NCI-H2196 treated with DMSO at 0.1 percent for 48 hours (cell line): ENCODE results near the gene FER.
"Not testable (repeated sequence)": the region's sequence is repeated elsewhere in the genome, so short reads cannot be mapped to it uniquely, and the experiment has no call there.

ENCODE experiments used
- DNase-seq: peaks from one replicate; lab custom pipeline; 2025; ENCODE audit not compliant: unreplicated experiment; lab: John Stamatoyannopoulos, UW

FER gene

GRCh38 chr5:109168151-109168550 lies 420.5 kb downstream of the FER start:
- no peak for DNase-seq

GRCh38 chr5:109170629-109171350 lies 423.1 kb downstream of the FER start:
- DNase-seq = no peak

GRCh38 chr5:109171437-109172073 lies 423.9 kb downstream of the FER start:
- not testable (repeated sequence) for DNase-seq

GRCh38 chr5:109173036-109173794 lies 425.5 kb downstream of the FER start:
- DNase-seq = no peak

- DNase-seq = no peak
Measured at GRCh38 chr5:109177227-109177626, 429.5 kb downstream of the FER start.

DNA sequence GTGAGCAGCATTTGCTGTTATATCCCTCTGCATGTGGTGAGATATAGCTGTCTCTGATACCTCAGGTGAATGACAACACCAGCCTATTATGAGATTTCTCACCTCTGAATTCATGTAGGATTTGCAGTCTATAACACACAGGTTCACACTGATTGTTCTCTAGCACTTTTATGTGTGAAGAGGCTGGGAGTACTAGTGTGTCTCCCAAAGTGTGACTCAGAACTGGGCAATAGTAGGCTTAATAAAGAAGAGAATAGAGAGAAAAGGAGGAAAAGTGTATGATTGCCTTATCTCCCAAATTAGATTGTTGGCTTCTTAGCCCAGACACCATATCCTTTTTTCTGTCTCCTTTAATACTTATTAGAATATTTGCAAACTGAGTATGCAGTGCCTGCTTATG lies 430.1 kb downstream of the FER start:
- no peak for DNase-seq

DNA sequence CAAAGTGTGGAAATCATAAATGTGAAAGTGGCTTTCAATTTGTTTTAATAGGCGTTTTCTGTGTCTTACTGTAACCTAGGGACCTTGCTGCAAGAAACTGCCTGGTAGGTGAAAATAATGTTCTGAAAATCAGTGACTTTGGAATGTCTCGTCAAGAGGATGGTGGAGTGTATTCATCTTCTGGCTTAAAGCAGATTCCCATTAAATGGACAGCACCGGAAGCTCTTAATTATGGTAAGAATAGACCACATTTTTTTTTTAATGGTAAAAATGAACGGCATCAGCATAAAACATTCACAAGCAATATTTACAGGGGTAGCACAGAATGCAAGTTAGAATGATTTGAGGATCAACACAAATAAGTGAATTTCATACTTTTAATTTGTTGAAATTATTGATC lies 433.0 kb downstream of the FER start:
- no peak for DNase-seq

GRCh38 chr5:109186759-109187158 lies 439.1 kb downstream of the FER start:
- no peak for DNase-seq

- no peak for DNase-seq
Measured at GRCh38 chr5:109191153-109191558, 443.5 kb downstream of the FER start.

- DNase-seq = no peak
Measured at GRCh38 chr5:109192027-109192426, 444.3 kb downstream of the FER start.

GRCh38 chr5:109192555-109193281 lies 445.0 kb downstream of the FER start:
- DNase-seq = no peak

DNA sequence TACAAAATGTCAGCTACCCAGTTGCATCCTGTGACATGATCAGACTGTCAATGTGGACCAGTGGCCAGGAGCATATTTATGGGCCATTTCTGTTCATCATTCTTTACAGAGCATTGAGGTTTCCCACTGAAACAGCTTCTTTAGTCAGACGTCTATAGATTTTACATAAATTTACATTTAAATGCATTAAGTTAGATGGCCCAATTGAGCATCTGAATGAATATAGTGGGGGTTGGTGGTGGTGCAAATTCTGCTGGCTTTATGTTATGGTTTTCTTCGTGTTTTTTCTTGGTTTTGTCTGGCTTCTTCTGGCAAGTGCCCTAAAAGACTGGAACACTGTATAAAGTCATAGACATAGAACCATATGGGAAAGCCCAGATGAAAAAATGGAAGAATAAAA lies 448.0 kb downstream of the FER start:
- no peak for DNase-seq

DNA sequence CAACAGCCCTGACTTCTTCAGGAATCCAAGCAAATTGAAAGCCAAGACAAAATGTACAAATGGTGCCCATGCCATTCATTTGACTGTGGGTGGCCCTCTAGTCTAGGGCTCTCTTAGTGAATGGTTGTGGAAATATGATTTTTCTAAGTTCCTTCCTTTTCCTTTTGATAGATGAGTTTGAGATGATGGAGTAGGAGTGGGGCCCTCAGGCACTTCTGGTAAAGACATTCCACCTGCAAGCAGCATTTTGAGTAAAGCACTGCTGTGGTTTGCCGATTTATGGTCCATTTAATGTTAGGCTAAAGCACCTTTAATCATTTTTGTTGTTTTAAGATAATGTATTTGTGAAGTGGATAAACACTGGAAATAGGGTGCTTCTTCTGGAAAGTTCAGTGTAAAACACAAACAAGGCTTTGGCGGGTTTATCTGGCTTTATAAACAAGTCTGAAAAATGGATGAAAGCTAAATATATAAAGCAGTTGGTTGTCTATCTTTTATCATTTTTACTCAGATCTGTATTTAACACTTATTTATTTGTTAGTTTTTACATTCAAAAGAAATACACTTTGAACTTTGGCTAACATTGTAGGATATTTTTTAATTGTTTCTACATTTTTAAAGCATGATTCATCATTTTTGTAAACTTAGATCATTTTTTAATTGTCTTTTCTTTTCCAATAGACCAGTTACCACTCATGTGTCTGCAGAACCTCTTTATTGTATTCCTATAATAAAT lies 448.6 kb downstream of the FER start:
- no peak for DNase-seq

- DNase-seq = no peak
Measured at GRCh38 chr5:109196823-109197160, 449.1 kb downstream of the FER start.

DNA sequence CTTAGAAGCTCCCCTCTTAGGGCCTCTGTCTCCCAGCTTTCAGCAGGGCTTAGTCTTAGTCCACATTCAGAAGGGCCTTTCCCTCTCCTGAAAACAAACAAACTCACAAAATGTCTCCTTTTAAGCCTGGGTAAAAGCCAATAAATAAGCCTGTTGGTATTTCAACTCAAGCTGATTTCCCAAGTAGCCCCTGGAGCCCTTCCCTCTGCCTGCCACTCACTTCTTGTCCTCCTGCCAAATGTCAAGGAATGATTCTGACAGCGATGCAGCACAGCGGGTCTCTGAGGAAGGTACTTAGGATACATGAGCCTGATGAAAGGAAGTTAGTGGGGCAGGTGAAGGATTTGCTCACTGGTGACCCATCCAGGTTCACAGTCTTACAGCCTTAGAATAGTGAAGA lies 451.6 kb downstream of the FER start:
- no peak for DNase-seq

GRCh38 chr5:109199799-109200620 lies 452.3 kb downstream of the FER start:
- DNase-seq = no peak

DNA sequence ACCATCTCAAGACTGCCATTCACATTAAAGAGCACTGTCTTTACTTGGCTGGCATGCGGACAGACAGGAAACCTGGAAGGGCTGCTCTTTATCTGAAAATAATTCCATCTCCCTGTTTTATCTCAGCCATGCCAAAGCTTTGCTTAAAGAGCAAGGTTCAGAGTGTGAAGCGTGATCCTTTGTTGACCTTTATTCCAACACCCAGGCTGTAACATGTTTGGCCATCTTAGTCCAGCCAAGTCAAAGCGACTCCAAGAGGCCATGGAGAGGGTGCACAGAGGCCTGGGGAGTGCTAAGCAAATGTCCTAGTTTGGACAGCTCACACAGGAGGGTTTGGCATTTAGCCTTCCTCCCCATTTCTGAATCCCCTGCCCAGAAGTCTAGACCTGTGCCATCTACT lies 467.3 kb downstream of the FER start:
- DNase-seq = no peak

DNA sequence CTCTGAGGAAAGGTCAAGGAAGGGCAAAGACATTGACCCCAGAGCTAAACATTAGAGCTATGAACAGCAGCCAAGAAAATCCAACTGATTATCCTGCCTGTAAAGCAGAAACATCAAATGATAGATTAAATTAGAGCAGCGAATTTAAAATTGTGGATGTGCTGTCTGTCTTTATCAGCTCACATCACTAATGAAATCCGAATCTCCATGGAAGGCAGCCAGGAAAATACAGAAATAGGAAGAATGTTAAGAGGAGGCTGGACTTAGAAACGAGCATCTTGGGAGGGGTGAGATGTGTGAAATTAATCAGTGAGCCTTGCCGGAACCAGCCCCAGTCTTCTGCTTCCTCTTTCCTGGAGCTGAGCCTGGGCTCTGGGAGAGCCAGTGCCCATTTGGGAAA lies 471.1 kb downstream of the FER start:
- no peak for DNase-seq

GRCh38 chr5:109223531-109223930 lies 475.8 kb downstream of the FER start:
- DNase-seq = no peak

GRCh38 chr5:109224276-109224882 lies 476.7 kb downstream of the FER start:
- DNase-seq = no peak
